Sigmoid colon (tissue), 7 donors: Measurements from ENCODE around the gene SYNGAP1. TPM values are rescaled to one million over a fixed set of nuclear protein-coding genes. Genes with fewer than 3 reads are reported as not detected.
"Not testable (repeated sequence)": the region's sequence is repeated elsewhere in the genome, so short reads cannot be mapped to it uniquely, and the experiment has no call there.

ENCODE experiments used
- DNase-seq: peaks from one replicate; pipeline ENCODE4 v3.0.0-alpha.2; 2019
- H3K27ac ChIP-seq, 4 donors: fragments of 200-600 bp; sonication (generic); one replicate each; pipeline ENCODE4 v1.5.1; 2016 to 2019; ENCODE audit warnings: mild to moderate bottlenecking in 1 of 4
- H3K27me3 ChIP-seq, 3 donors: fragments of 200-600 bp; sonication (generic); one replicate each; pipeline ENCODE4 v1.5.1; 2019; ENCODE audit warnings: mild to moderate bottlenecking in 1 of 3
- H3K36me3 ChIP-seq, 4 donors: fragments of 200-600 bp; sonication (generic); one replicate each; pipeline ENCODE4 v1.5.1; 2016 to 2019
- H3K4me1 ChIP-seq, 4 donors: fragments of 200-600 bp; sonication (generic); one replicate each; pipeline ENCODE4 v1.5.1; 2017 to 2019
- H3K4me3 ChIP-seq, 4 donors: fragments of 200-600 bp; sonication (generic); one replicate each; pipeline ENCODE4 v1.5.1; 2017 to 2019; ENCODE audit warnings: mild to moderate bottlenecking in 2 of 4, moderate library complexity in 1 of 4
- H3K9me3 ChIP-seq, 4 donors: fragments of 200-600 bp in 3 of 4; sonication (generic) in 3 of 4; one replicate each; pipeline versions ENCODE4 v1.5.1 to v1.6.1; 2013 to 2019
- EP300 ChIP-seq, 4 donors: sonication (generic); formaldehyde crosslinking; IDR thresholded peaks; one replicate each; pipeline ENCODE4 v1.6.1; 2017; ENCODE audit warnings: antibody characterized with exemption in 4 of 4
- POLR2A ChIP-seq, 2 donors: fragments of 450-650 bp; IDR thresholded peaks; one replicate each; pipeline ENCODE4 v1.6.1; 2016; ENCODE audit warnings: antibody characterized with exemption in 2 of 2, mild to moderate bottlenecking in 2 of 2, moderate library complexity in 2 of 2
- POLR2AphosphoS5 ChIP-seq, 4 donors: sonication (generic); formaldehyde crosslinking; IDR thresholded peaks; one replicate each; pipeline ENCODE4 v1.6.1; 2017; ENCODE audit warnings: antibody characterized with exemption in 4 of 4
- WGBS, 2 donors: extraction: QIAGEN DNeasy Blood & Tissue Kit; methylation state at CpG; one replicate each; pipeline ENCODE4 v1.1.7; 2013; 5-methylcytosine and 5-hydroxymethylcytosine counted together
- intact Hi-C: fragments of 100-400 bp; cut with DNase I; formaldehyde crosslinking; loops from one replicate; pipeline ENCODE4 v1.15.1; 2023
- polyA plus RNA-seq, 3 donors: library from polyadenylated mRNA; stranded (reverse); fragments of 200-250 nt; gene quantifications; one replicate each; pipeline ENCODE4 v1.2.3, GENCODE V29; 2013
- total RNA-seq, 4 donors: library from RNA; depleted of rRNA; stranded (reverse); fragments of >200 nt; gene quantifications; one replicate each; pipeline ENCODE4 v1.1.0, GENCODE V29; 2016
- TF ChIP-seq, protein P1 (sequence below), 4 experiments: fragments of 450-650 bp in 3 of 4; fragments of 200-600 bp in 1 of 4; IDR thresholded peaks; one replicate each; pipeline ENCODE4 v1.5.1; 2016 to 2019; ENCODE audit warnings: antibody characterized with exemption in 4 of 4, mild to moderate bottlenecking in 3 of 4, moderate library complexity in 2 of 4
- donor health status: healthy with polysubstance abuse.
- donor health status: Bipolar disorder and iron deficiency.
- donor health status: healthy.

Gene SYNGAP1
- total and polyA plus RNA-seq, 7 donors: 0.92 to 24.6 (median 9.9) TPM

DNA sequence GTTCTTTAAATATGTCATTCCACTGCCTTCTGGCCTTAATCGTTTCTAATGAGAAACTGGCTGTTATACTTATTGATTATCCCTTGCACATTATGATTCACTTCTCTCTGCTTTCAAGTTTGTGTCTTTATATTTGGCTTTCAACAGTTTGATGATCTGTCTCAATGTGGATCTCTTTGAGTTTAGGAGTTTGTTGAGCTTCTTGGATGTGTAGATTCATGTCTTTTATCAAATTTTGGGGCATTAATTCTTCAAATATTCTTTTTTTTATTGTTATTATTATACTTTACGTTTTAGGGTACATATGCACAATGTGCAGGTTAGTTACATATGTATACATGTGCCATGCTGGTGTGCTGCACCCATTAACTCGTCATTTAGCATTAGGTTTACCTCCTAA is 63.8 kb downstream of the SYNGAP1 start:
- Histone ChIP-seq H3K27ac (no peak overlapping the region), H3K9me3 (no peaks in the 10 kb centered on the region), H3K27me3 (peaks cover 0 to 14% (median 0%) of the 10 kb centered on the region in 3 donors), H3K4me1 (no peaks in the 10 kb centered on the region), H3K4me3 (no peak overlapping the region), H3K36me3 (no peaks in the 10 kb centered on the region)
- DNase-seq: no peak
- WGBS, 2 donors: 70 to 75% methylated on average over 3 of the region's 3 CpGs
- intact Hi-C loops: no loop called here
- no peak for TF ChIP-seq POLR2A (IDR thresholded peaks at IDR 0.05)
- TF ChIP-seq POLR2AphosphoS5 (IDR thresholded peaks at IDR 0.05): no peak
- TF ChIP-seq, protein P1, sequence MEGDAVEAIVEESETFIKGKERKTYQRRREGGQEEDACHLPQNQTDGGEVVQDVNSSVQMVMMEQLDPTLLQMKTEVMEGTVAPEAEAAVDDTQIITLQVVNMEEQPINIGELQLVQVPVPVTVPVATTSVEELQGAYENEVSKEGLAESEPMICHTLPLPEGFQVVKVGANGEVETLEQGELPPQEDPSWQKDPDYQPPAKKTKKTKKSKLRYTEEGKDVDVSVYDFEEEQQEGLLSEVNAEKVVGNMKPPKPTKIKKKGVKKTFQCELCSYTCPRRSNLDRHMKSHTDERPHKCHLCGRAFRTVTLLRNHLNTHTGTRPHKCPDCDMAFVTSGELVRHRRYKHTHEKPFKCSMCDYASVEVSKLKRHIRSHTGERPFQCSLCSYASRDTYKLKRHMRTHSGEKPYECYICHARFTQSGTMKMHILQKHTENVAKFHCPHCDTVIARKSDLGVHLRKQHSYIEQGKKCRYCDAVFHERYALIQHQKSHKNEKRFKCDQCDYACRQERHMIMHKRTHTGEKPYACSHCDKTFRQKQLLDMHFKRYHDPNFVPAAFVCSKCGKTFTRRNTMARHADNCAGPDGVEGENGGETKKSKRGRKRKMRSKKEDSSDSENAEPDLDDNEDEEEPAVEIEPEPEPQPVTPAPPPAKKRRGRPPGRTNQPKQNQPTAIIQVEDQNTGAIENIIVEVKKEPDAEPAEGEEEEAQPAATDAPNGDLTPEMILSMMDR (IDR thresholded peaks at IDR 0.05): no peak
- no peak for TF ChIP-seq EP300 (IDR thresholded peaks at IDR 0.05)

DNA sequence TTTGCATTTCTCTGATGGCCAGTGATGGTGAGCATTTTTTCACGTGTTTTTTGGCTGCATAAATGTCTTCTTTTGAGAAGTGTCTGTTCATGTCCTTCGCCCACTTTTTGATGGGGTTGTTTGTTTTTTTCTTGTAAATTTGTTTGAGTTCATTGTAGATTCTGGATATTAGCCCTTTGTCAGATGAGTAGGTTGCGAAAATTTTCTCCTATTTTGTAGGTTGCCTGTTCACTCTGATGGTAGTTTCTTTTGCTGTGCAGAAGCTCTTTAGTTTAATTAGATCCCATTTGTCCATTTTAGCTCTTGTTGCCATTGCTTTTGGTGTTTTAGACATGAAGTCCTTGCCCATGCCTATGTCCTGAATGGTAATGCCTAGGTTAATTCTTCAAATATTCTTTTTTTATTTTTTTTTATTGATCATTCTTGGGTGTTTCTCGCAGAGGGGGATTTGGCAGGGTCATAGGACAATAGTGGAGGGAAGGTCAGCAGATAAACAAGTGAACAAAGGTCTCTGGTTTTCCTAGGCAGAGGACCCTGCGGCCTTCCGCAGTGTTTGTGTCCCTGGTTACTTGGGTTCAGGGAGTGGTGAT is 64.9 kb downstream of the SYNGAP1 start:
- H3K27me3 ChIP-seq: peaks cover 0 to 15% (median 0%) of the 10 kb centered on the region in 3 donors
- intact Hi-C loops, H3K27ac ChIP-seq, H3K36me3 ChIP-seq, H3K4me1 ChIP-seq, H3K4me3 ChIP-seq, H3K9me3 ChIP-seq, DNase-seq: not testable (repeated sequence)
- WGBS, 2 donors: 53 to 77% methylated on average over 3 of the region's 6 CpGs

DNA sequence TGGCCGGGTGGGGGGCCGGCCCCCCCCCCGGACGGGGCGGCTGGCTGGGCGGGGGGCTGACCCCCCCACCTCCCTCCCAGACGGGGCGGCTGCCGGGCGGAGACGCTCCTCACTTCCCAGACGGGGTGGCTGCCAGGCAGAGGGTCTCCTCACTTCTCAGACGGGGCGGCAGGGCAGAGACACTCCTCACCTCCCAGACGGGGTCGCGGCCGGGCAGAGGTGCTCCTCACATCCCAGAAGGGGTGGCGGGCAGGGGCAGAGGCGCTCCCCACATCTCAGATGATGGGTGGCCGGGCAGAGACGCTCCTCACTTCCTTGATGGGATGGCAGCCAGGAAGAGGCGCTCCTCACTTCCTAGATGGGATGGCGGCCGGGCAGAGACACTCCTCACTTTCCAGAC is 65.8 kb downstream of the SYNGAP1 start:
- intact Hi-C loops, H3K36me3 ChIP-seq, H3K4me3 ChIP-seq, H3K4me1 ChIP-seq, H3K9me3 ChIP-seq, H3K27ac ChIP-seq, DNase-seq: not testable (repeated sequence)
- WGBS, 2 donors: 90 to 92% methylated on average over 23 to 25 of the region's 25 CpGs
- peaks cover 0 to 15% (median 0%) of the 10 kb centered on the region in 3 donors for H3K27me3 ChIP-seq

DNA sequence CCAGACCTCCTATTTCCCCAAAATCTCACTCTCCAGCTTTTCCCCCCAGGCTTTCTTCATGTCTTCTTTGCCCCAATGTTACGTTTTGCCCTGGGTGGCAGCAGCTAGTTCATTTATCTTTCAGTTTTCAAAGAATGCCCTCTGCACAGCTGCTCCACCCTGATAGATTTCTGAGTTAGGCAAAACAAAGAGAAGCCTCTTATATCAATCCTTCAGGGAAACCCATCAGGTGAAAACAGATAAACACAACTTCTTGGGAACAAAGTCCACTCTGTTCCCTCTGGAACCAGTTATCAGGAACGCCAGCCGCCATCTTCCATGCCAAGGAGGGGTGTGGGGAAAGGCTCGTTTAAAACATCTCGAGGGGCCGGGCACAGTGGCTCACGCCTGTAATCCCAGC is 68.5 kb downstream of the SYNGAP1 start:
- Histone ChIP-seq H3K9me3 (no peaks in the 10 kb centered on the region), H3K27ac (no peak overlapping the region), H3K4me1 (no peaks in the 10 kb centered on the region), H3K36me3 (no peaks in the 10 kb centered on the region), H3K27me3 (peaks cover 0 to 15% (median 0%) of the 10 kb centered on the region in 3 donors), H3K4me3 (no peak overlapping the region)
- no peak for DNase-seq
- intact Hi-C loops: no loop called here
- TF ChIP-seq, protein P1 (IDR thresholded peaks at IDR 0.05): no peak
- WGBS, 2 donors: 56 to 83% methylated on average over 7 of the region's 7 CpGs

DNA sequence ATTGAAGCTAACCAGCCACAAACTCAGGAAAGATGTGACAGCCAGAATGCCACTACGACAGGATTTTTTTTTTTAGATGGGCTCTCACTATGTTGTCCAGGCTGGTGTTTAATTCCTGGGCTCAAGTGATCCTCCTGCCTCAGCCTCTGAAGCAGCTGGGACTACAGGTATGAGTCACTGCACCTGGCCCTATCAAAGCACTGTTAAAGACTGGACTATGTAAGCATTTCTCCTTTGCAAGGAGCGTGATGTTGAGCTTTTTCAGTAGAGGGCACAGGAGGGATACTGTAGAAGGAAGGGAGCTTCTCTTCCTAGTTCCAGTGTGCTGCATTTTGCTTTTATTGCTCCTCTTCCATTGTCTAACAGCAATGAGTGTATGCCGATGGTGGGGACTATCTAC is 70.3 kb downstream of the SYNGAP1 start:
- TF ChIP-seq EP300 (IDR thresholded peaks at IDR 0.05): no peak
- no peak for TF ChIP-seq POLR2AphosphoS5 (IDR thresholded peaks at IDR 0.05)
- no peak for TF ChIP-seq POLR2A (IDR thresholded peaks at IDR 0.05)
- TF ChIP-seq, protein P1 (IDR thresholded peaks at IDR 0.05): no peak
- WGBS, 2 donors: 45 to 70% methylated on average over 3 of the region's 3 CpGs

DNA sequence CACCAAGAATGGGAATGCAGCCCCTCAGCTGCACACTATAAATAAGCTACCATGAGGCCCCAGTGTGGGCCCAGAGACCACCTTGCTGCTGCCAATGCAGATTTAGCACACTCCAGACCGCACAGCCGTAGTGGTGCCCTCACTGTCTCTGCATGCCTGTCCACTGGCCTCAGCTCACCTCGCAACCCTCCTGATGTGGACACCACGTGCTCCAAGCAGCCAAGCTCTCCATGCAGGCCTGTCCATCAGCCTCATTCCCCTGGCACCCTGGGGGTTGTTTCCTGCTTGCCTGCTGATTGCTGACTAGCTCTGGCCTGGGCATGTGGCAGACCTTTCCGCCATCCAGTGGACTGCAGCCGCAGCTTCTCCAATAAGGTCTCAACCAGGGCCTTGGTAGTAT is 70.8 kb downstream of the SYNGAP1 start:
- Histone ChIP-seq H3K4me3 (no peak overlapping the region), H3K9me3 (no peaks in the 10 kb centered on the region), H3K4me1 (no peaks in the 10 kb centered on the region), H3K27me3 (peaks cover 0 to 15% (median 0%) of the 10 kb centered on the region in 3 donors), H3K27ac (no peak overlapping the region), H3K36me3 (no peaks in the 10 kb centered on the region)
- TF ChIP-seq POLR2AphosphoS5 (IDR thresholded peaks at IDR 0.05): no peak
- TF ChIP-seq, protein P1 (IDR thresholded peaks at IDR 0.05): no peak
- TF ChIP-seq EP300 (IDR thresholded peaks at IDR 0.05): no peak
- TF ChIP-seq POLR2A (IDR thresholded peaks at IDR 0.05): no peak
- WGBS, 2 donors: 93 to 94% methylated on average over 6 of the region's 6 CpGs
- no peak for DNase-seq
- intact Hi-C loops: no loop called here

More for the DNA sequence above, 70.3 kb downstream of the SYNGAP1 start:
- no peak for DNase-seq
- Histone ChIP-seq H3K4me1 (no peaks in the 10 kb centered on the region), H3K36me3 (no peaks in the 10 kb centered on the region), H3K9me3 (no peaks in the 10 kb centered on the region), H3K27me3 (peaks cover 0 to 15% (median 0%) of the 10 kb centered on the region in 3 donors), H3K4me3 (no peak overlapping the region), H3K27ac (no peak overlapping the region)
- intact Hi-C loops: no loop called here
